Testis (tissue), 3 donors: ENCODE results near the gene SMURF2. TPM values are rescaled to one million over a fixed set of nuclear protein-coding genes. Genes with fewer than 3 reads are reported as not detected.

ENCODE experiments used
- DNase-seq: peaks from one replicate; pipeline ENCODE4 v3.0.0-alpha.2; 2019
- H3K27ac ChIP-seq, 2 donors: fragments of 200-600 bp; sonication (generic); one replicate each; pipeline ENCODE4 v1.5.1; 2019
- H3K27me3 ChIP-seq: fragments of 200-600 bp; sonication (generic); one replicate; pipeline ENCODE4 v1.5.1; 2019
- H3K36me3 ChIP-seq: fragments of 200-600 bp; sonication (generic); one replicate; pipeline ENCODE4 v1.5.1; 2017; ENCODE audit warnings: low read depth; ENCODE audit errors: missing control alignments
- H3K4me1 ChIP-seq: fragments of 200-600 bp; sonication (generic); one replicate; pipeline ENCODE4 v1.5.1; 2019
- H3K4me3 ChIP-seq, 2 donors: fragments of 200-600 bp; sonication (generic); one replicate each; pipeline ENCODE4 v1.5.1; 2017 to 2019
- H3K9me3 ChIP-seq: fragments of 200-600 bp; sonication (generic); one replicate; pipeline ENCODE4 v1.5.1; 2017
- CTCF ChIP-seq, 3 experiments: fragments of 450-650 bp in 2 of 3; fragments of 200-600 bp in 1 of 3; sonication (generic) in 1 of 3; IDR thresholded peaks; one replicate each; pipeline ENCODE4 v1.5.1; 2016 to 2019; ENCODE audit warnings: antibody characterized with exemption in 3 of 3, mild to moderate bottlenecking in 2 of 3, moderate library complexity in 1 of 3
- POLR2A ChIP-seq: fragments of 450-650 bp; IDR thresholded peaks from one replicate; pipeline ENCODE4 v1.6.1; 2017; ENCODE audit warnings: antibody characterized with exemption, mild to moderate bottlenecking, moderate library complexity
- WGBS, 2 donors: methylation state at CpG; one replicate each; pipeline ENCODE4 v1.1.5; 2018; 5-methylcytosine and 5-hydroxymethylcytosine counted together
- intact Hi-C: fragments of 100-400 bp; cut with DNase I; formaldehyde crosslinking; loops from one replicate; pipeline ENCODE4 v1.15.1; 2023; ENCODE audit warnings: low total_unique reads
- microRNA-seq, 2 donors: library from miRNA; unstranded; fragments of <30 nt; microRNA quantifications; one replicate each; pipeline ENCODE4, GENCODE V29; 2016; ENCODE audit warnings: borderline number of aligned reads in 2 of 2, borderline replicate concordance in 1 of 2
- polyA plus RNA-seq: library from polyadenylated mRNA; stranded (reverse); fragments of 350-450 nt; fragmentation: Illumina TruSeq; extraction: RNeasy Lipid Tissue Mini Kit (QIAGEN cat#74804); gene quantifications from one replicate; pipeline ENCODE4 v1.2.3, GENCODE V29; 2014; ENCODE audit warnings: low read depth, low replicate concordance; ENCODE audit not compliant: insufficient read depth
- small RNA-seq, 2 donors: library from RNA; depleted of rRNA; stranded (forward); fragments of <200 nt; gene quantifications; one replicate each; pipeline ENCODE3, GENCODE V24; 2016
- total RNA-seq, 2 donors: library from RNA; depleted of rRNA; stranded (reverse); fragments of >200 nt; gene quantifications; one replicate each; pipeline ENCODE4 v1.2.3, GENCODE V29; 2016

The SMURF2 gene
- total and polyA plus RNA-seq, 3 donors from 2014 or later, result 28.9 to 50.0 (median 32.2) TPM

- TF ChIP-seq CTCF (IDR thresholded peaks at IDR 0.05) (no peak), POLR2A (no peak)
- no peaks in the 10 kb centered on the region for H3K27me3 ChIP-seq
- WGBS, 2 donors, result 0% methylated on average over 20 of the region's 20 CpGs
- H3K4me1 ChIP-seq, result peaks cover 23% of the 10 kb centered on the region
- H3K4me3 ChIP-seq, result peak overlapping the region; percentile 64 to 74
- no peaks in the 10 kb centered on the region for H3K36me3 ChIP-seq
- peak overlapping the region; percentile 31 to 82 for H3K27ac ChIP-seq
- H3K9me3 ChIP-seq, result no peaks in the 10 kb centered on the region
- intact Hi-C loops, result no loop called here
- no peak for DNase-seq
Observed at GRCh38 chr17:64496348-64496785, 165.7 kb downstream of the SMURF2 start.

Small RNA genes within 50 kb of the gene (microRNA-seq; reads per million reads assigned to microRNA genes)
- gene MIR3064 (14.6 to 15.9 reads per million in 2 donors), gene MIR5047 (0 to 0.70 reads per million in 2 donors)

Small RNA genes within 50 kb of the gene (small RNA-seq; reads per million reads assigned to genes)
- 0 reads per million in 2 donors for gene AC009994.1

Other genes with a start within 250 kb of the SMURF2 start
- 1 to 10 TPM; 3.1 to 5.5 TPM for gene MILR1, start 213.2 kb downstream of the SMURF2 start, total RNA-seq
- gene MILR1, start 213.2 kb downstream of the SMURF2 start, polyA plus RNA-seq, result 3.7 TPM
- gene POLG2, start 165.3 kb downstream of the SMURF2 start, total RNA-seq, result 10 to 100 TPM; 19.0 to 29.7 TPM
- gene POLG2, start 165.3 kb downstream of the SMURF2 start, polyA plus RNA-seq, result 47.1 TPM
- 100 to 1,000 TPM; 557 to 697 TPM for gene DDX5, start 156.0 kb downstream of the SMURF2 start, total RNA-seq
- 516 TPM for gene DDX5, start 156.0 kb downstream of the SMURF2 start, polyA plus RNA-seq
- gene CEP95, start 155.3 kb downstream of the SMURF2 start, total RNA-seq, result 10 to 100 TPM; 73.6 to 93.5 TPM
- 54.1 TPM for gene CEP95, start 155.3 kb downstream of the SMURF2 start, polyA plus RNA-seq